GM10248 (cell line): ENCODE data around the gene CST9.

Experiments
- CTCF ChIA-PET: fragments of 300-600 bp; sonication (Branson Sonifier 250); formaldehyde crosslinking; extraction: SDS; loops from one replicate; lab custom pipeline; 2021; ENCODE audit warnings: antibody characterized with exemption; lab: Yijun Ruan, JAX
- POLR2A ChIA-PET: fragments of 350-650 bp; sonication (Branson Sonifier 250); formaldehyde crosslinking; extraction: SDS; loops from one replicate; lab custom pipeline; 2020; ENCODE audit warnings: antibody characterized with exemption; lab: Yijun Ruan, JAX
- DNase-seq: peaks from one replicate; pipeline ENCODE4 v3.0.0; 2012; ENCODE audit errors: extremely low spot score
- CTCF ChIP-seq: IDR thresholded peaks from 2 replicates; pipeline ENCODE4 v1.5.1; 2012; ENCODE audit warnings: mild to moderate bottlenecking, low read depth; ENCODE audit errors: extremely low read depth, missing control alignments, control extremely low read depth

CST9 gene

GRCh38 chr20:23644164-23644563 is 38.4 kb upstream of the CST9 start:
- DNase-seq = no peak
- ChIA-PET CTCF (no interaction called here), POLR2A (no interaction called here)
- TF ChIP-seq CTCF = no peak

- no peak for TF ChIP-seq CTCF
- CTCF ChIA-PET = interaction anchor here (1.6 kb wide), 1 partner anchor 10 kb away, joined by 4 read pairs; no protein-coding TSS in a partner anchor
- POLR2A ChIA-PET = no interaction called here
- no peak for DNase-seq
These were observed 37.9 kb upstream of the CST9 start for GRCh38 chr20:23643659-23644058.

DNA sequence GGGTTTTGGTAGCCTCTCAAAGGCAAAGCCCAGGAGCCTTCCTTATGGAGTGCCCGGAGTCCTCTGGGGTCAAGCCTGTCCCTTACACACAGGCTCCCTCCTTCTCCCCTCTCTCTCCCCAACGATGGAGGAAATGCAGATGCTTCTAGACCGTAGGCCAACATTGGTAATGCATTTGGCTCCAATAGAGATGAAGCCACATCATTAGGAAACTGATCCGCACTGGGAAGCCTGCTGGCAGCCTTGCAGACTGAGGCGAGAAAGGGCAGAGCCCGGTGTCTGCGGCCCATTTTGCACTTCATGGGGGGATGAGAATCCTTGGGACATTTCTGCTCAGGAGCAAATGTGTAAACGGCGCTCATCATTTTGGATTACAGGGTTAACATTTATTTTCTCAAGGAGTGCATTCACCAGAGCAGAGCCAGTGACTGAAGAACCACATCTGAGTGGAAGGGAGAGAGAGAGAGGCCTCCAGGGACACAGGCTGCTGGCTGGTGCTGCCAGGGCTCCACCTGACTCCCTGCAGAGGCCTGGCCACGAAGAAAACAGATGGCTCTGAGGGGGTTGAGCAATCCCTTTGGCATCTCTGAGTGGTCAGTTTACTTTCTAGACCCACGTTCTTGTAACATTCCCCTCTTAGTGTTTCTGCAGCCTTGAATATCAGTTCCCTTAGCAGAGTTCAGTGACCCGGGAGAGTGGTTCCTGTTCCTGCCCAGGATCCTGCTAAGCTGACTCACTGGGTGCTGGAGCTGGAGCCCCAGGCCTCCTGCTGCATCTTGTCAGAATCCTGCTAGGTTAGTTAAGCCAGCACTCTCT is 36.4 kb upstream of the CST9 start:
- ChIA-PET CTCF (interaction anchor here (1.6 kb wide), 1 partner anchor 12 kb away, joined by 4 read pairs; no protein-coding TSS in a partner anchor), POLR2A (no interaction called here)
- no peak for DNase-seq
- TF ChIP-seq CTCF = no peak

DNA sequence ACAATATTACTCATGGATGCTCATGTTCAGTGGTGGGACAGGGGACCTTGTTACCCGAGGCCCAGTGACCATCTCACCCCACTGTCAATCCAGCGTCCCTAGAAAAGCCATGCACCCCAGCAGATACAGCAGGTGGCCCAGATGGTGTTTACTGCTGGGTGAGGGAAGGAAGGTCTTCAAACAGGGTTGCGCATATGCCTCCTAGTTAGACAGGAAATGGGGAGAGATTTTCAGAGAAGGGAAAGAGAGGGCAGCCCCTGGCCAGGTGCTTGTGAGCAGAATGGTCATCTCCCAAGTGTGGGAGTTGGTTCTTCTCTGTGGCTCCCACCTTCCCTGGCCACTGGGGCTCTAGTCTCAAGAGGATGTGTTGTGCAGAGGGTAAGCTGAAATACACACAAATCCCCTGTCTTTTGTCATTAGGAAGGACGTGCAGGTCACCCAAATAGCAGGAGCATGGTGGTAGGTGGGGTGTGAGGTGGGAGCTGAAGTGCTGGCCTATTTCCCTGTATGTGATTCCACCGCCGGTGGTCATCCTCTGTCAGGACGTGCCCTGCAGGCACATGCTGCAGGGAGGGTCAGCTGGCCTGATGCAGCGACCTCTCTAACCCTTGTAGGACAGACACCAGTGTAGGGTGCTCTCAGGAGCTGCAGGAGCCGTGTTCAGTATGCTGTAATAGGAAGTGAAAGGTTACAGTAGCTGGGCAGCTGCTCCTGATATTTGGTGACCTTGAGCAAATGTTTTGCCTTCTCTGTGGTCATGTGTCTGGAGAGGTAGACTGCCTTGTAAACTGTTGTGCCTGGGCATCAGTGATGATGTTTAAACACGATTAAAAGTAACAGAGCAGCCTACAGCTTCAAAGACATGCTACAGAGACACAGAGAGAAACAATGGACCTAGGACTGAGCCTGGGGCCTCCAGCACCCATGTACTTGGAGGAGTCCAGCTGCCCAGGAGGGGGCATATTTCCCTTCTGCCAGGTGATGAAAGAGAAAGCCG is 35.3 kb upstream of the CST9 start:
- DNase-seq = peak; percentile 21
- TF ChIP-seq CTCF = no peak
- POLR2A ChIA-PET = no interaction called here
- CTCF ChIA-PET = interaction anchor here (1.2 kb wide), 1 partner anchor 34 kb away, joined by 3 read pairs; no protein-coding TSS in a partner anchor

- TF ChIP-seq CTCF = no peak
- POLR2A ChIA-PET = no interaction called here
- CTCF ChIA-PET = interaction anchor here (1.2 to 1.4 kb wide), 2 partner anchors 28 to 33 kb away, joined by 3 to 5 read pairs; no protein-coding TSS in a partner anchor
- peak; percentile 8 for DNase-seq
These were observed 34.4 kb upstream of the CST9 start for GRCh38 chr20:23640018-23640601.

GRCh38 chr20:23639490-23639958 is 33.8 kb upstream of the CST9 start:
- ChIA-PET CTCF (interaction anchor here (1.4 kb wide), 1 partner anchor 29 kb away, joined by 5 read pairs; no protein-coding TSS in a partner anchor), POLR2A (no interaction called here)
- no peak for DNase-seq
- no peak for TF ChIP-seq CTCF
